CD4-positive, alpha-beta T cell treated with Interleukin-6 for 4 hours (primary cell): Measurements from ENCODE around the gene GAS6.

Experiments
- DNase-seq: peaks from one replicate; pipeline ENCODE4 v3.0.0-alpha.2; 2020; ENCODE audit warnings: mixed read lengths

Gene GAS6

DNA sequence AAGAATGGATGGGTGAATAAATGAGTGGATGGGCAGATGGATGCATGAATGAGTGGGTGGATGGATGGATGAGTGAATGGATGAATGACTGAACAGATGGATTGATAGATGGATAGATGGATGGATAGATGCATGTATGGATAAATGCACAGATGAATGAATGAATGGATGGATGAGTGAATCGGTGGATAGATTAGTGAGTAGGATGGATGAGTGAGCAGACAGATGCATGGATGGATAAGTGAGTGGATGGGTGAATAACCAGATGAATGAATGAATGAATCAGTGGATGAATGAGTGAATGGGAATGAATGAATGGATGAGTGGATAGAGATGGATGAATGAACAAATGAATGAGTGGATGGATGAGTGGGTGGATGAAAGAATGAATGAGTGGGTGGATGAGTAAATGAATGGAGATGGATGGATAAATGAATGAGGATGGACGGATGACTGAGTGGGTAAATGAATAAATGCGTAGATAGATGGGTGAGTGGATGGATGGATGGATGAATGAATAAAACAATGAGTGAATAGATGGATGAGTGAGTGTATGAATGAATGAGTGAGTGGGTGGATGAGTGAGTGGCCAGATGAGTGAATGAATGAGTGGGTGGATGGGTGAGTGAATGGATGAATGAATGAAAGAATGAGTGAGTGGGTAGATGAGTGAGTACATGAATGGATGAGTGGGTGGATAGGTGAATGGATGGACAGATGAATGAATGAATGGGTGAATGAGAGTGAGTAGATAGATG, 13.0 kb downstream of the GAS6 start:
- no peak for DNase-seq

DNA sequence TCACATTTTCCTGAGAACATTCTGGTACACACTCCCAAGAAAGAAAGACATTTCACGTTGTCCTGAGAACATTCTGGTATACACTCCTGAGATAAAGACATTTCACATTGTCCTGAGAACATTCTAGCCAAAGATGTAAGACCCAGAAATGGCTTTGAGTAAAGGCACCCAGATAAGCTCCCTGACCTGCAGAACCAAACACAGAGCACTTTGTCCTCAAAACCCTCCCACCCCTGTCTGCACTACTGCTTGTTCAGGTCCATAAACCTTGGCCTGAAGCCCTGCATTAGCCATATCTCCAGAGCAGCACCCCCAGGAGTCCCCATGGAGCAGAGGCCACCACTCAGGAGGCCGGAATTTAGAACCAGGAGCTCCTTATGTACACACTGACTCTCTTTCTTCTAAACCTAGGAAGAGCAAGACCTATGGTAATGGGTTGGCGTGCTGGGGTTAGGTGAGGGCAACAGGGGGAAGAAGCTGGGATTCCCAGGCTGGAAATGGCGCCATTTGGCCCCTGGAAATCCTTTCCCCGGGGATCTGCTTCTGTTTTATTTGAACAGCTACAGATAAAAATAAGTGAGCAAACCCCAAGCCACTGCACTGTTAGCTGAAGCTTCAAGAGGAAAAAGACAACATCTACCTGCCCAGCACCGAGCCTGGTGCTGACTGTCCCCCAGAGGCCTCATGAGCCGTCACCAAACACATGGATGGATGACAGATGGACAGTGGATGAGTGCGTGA, 13.7 kb downstream of the GAS6 start:
- no peak for DNase-seq

DNA sequence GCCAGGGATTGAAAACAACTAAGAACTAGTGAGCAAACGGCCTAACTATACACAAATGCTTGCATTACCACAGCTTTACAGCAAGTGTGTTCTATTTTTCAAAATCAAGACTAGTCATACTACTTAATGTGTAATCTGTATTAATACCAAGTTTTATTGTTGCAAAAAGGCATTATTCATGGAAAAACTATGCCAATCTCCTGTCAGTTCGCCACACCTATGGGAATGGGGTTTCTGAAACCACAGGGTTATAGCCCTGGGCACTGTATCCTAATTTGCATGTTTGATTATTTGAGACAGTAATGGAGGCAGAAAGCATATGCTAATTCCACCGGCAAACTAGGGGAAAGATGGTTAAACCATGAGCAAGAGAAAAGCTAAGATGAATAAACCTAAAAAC, 14.3 kb downstream of the GAS6 start:
- DNase-seq, result no peak

DNA sequence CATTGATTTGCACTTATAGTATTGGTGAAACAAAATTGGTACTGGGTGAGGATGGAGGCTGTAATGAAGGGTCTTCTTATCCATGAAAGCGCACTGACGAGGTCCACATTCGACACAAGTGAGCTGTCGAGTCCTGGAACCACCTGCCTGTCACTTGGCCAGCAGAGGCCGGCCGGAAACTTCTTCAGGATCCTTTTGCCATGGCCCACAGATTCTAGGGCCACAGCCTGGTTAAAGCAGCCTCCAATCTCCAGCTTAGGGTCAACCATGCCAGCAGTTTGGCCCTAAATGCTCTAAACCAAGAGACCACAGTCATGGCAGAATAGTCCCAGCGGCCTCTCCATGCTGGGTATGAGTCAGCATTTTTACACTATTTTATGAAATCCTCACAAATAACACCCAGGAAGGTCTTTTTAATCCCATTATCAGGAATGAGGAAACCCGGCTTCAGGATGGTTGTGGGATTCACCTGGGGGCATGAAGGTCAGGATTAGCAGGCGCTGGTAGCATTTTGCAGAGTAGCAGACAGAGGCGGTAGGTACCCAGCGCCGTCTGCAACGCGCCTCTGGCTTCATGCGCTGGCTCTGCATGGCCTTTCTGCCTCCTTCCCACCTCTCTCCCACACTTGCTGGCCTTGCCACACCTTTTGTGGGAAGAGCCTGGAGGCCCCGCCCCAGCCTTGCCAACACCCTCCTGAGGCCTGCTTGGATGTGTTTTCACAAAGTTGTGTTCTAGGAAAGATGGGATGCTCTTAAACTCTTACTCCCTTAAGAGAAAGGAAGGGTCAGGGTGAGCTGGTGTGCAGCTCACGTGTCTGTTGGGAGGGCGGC, 15.2 kb downstream of the GAS6 start:
- no peak for DNase-seq

DNA sequence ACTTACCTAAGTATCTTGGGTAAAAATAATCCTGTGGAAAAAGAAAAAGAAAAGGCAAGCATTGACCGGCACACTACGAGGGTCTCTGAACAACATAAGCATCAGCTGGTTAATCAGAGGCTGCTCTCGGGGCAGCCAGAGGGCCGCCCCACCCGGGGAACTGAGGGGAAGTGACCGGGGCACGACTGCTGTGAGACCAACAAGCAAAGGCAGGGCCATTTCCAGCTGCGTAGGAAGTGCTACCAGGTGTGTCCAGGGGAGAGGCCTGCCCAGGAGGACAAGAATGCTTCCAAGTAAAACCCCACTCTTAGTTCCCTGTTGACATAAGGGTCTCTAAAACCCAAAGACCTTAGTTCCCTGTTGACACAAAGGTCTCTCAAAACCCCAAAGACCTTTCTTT, 15.9 kb downstream of the GAS6 start:
- no peak for DNase-seq

DNA sequence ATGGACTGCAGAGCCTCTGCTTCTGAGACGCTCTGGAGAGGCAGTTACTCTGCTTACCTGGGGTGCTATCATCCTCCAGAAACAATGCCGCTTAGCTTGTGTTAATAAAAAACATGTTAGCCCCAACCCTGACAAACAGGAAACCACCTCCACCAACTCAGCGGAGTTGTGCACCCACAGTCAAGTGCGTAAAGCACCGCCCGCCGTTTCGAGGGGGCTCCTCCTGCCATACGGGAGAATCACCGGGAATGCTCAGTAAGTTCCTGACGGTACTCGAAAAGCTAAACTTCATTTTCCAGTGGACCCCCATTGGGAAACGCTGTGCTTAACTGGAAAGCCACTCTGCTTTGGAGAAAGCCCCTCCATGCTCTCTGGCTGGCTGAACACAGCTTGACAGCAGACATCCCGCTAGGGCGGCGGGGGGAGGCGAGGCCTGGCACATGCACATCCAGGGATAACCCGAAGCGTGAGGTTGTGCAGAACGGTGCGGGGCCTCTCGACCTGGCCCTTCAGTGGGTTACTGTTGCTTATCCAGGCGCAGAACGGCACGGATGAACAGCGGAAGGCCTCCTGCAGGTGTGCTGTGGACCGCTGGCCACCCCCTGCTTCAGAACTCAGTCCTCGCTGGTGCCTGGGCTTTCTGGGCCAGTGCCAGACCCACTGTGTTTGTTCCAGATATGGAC, 17.1 kb downstream of the GAS6 start:
- DNase-seq, result peak; percentile 47

DNA sequence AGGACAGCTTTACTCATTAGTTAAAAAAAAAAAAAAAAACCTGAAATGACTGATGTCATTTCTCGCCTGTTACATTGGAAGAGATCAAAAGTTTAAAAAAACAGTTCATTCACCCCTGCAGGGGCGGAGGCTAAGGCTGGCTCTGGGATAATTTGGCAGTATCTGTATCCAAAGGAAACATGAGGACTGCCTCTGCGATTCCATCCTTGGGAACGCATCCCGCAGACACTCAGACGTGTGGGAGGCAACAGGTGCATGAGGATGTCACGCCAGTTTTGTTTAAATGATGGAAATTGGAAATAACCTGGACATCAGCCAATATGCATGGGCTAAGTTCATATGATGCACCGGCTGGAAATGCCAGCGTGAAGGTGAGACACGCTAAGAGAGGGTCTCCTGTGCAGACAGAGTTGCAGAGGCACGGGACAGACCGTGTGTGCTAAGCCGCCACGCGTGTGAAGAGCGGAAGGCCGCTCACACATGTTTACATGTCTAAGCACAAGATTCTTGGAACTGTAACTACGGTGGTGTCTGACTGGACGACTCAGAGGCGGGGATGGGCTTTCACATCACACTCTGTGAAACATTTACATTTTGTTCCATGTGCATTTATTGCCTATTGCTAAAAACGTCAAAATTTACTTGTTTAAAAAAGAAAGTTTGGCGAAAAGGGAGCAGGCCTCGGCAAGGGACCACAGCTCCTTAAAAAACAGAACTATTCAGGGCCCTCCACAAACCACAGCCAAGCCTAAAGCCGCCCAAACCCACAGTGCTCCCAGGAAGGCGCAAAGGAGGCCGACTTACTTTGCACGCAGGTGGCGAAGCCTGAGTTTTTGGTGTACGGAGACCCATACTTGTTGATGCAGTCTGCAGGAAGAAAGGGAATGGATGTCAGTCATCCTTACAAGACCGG, 17.9 kb downstream of the GAS6 start:
- no peak for DNase-seq

DNA sequence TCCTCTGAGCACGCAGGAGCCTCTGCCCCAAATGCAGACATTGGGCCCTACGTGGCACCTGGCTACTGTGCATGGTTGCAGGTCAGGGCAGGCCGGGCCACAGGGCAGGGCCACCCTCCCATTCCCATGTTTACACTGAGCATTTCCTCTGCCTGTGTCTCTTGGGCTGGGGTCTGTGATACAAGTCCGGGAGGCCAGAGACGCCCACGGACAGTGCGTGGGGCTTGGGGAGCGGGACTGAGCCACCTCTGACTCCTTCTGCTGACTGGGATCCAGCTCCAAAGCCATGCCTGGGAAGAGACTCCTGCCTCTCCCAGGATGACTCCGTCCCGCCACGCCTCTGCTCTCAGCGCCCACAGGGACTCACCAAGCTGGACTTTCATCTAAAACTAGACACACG, 18.8 kb downstream of the GAS6 start:
- no peak for DNase-seq

DNA sequence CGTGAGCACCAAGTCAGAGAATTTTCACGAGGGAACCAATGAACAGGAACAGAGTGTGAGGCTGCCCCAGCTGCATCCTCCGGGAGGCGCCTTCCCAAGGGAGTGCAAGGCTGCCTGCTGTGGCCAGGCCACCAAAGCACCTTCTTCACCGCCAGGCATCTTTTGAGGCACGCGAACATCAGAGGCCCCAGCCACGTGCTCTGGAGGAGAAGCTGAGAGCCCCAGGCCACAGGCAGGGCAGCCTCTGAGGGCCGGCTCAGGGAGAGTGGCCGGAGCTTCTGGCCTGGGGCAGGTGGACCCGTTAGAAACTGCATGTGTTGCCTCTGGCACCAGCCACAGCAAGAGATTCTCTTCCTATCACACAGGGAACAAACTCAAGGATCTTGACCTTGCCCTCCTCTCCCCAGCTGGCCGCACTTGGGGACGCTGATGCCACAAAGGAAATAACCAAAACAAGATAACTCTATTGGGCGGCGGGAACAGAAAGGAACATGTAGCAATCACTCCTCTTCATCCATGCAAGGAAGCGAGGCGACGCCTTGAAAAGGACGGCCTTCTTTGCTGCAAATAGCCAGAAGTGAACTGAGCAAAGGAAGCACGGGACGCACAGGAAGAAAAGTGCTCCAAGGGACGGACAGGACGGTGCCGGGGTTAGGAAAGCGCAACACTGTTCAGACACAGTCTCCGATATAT, 19.9 kb downstream of the GAS6 start:
- no peak for DNase-seq

DNA sequence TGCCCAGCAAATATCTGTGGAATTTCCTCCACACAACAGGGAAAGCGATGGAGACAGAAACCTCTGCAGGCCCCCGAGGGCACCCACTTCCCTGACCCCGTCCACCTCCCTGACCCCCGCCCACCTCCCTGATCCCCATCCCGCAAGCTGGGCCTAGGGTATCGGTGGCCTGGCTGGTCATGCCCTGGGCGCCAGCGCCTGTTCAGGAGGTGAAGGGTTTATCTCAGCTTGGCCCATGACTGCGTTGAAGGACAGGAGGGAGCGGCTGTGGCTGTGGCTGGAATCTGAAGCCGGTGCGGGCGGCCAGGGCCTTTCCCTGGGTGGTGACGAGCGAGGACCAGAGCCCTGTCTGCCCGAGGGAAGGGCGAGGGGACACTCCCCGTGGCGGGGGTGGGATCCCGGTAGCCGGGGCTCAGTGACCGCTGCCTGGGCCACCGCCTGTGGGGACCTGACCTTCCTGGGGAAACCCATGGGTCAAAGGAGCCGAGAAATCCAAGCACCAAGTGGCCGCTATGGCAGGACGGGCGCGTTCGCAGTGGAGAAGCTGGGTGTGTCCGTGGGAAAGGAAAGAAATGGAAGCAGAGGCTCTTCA, 20.7 kb downstream of the GAS6 start:
- DNase-seq, result no peak

DNA sequence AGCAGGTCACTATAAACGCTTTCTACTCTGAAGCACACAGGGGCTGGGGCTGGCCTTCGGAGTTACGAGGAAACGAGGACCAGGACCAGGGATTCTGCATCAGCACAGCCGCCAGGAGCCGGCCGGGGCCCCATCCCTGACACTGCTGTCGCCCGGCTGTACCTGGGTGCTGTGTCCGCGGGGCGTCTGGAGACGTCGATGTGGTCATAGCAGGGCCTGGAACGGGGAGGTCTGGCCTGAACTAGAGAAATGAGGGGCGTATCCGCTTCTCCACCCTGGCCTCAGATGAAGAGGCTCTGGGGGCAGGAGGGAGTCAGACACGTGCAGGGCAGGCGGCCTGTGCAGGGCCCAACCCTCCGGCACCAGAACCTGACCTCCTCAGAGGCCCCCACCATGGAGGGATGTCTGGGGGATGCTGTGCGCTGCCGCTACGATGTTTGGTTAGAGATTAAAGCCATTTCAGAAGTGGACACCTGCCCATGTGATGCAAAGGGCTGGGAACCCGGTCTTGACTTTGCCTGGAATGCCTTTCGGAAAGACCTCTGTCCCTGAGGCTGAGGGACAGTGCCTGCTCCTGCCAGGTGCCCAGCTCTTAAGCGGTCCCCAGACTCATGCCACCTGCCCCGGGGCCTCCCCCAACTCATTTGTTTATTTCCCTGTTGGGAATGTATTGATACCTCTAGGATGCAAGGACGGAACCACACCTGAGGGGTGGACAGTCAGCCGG, 21.4 kb downstream of the GAS6 start:
- no peak for DNase-seq

DNA sequence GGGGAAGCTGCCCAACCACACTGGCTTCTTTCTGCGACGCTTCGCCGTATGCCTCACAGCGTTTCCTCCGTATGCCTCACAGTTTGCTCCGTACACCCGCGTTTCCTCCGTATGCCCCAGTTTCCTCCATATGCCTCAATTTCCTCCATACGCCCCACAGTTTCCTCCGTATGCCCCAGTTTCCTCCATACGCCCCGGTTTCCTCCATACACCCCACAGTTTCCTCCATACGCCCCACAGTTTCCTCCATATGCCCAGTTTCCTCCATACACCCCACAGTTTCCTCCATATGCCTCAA, 22.6 kb downstream of the GAS6 start:
- DNase-seq, result peak; percentile 15

DNA sequence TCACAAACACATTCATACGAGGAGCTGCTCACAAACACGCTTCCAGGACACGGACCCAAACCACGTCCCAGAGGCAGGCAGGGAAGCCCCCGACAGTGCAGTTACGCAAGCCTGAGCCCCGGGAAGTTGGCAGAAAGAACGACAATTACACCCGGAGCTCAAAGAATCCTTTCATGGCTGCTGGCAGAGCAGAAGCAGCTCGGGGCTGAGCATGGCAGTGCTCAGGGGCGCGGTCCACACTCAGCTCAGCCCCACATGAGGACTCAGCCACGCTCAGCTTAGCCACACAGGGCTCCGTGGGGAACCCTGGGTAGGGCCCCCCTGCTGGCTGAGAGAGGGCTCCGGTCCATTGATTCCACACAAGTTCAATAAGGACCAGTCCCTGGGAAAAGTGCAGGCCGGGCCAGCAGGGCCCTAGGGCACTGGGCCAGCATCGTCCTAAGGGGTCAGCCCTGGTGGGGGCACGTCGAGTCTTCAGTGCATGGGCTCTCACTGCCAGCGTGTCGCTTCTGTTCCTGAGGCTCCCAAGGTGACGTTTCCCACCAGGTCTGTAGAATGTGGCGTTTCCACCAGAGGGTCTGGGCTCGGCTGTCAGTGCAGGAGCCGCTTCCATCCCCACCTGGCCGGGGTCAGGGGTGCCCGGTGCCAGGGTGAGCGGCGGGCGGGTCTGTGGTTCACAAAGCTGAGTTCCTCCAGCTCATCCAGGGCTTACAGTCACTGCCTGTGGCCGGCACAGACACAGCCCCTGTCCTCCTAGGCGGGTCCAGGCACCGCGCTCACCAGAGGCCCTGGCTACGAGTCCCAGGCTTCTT, 23.1 kb downstream of the GAS6 start:
- DNase-seq, result no peak

DNA sequence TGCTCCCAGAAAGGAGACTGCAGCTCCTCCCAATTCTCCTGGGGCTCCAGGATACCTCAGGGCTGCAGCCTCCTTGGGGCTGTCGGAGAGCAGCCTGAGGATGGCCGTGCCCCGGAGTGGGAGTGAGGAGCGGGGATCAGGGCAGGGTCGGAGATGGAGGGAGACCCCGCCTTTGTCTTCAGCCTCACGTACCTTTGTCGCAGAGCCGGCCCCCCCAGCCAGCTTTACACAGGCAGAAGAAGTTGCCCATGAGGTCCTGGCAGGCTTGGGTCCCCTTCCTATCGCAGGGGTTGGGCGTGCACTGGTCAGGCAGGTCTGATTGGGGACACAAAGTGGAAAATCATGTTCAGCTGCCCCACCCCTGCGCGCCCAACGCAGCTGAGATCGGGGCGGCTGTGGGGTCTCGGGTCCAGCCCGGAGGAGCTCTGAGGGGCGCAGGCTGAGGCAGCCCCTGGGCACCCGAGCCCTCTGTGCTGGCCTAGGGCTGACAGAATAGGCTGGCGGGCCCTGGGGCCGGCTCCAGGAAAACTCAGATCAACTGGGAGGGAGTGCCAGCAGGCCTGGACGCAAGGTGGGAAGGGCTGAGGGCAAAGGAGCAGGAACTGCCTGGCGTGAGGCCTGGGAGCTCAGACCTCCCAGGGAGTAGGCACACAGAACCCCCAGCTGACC, 24.2 kb downstream of the GAS6 start:
- DNase-seq, result no peak

DNA sequence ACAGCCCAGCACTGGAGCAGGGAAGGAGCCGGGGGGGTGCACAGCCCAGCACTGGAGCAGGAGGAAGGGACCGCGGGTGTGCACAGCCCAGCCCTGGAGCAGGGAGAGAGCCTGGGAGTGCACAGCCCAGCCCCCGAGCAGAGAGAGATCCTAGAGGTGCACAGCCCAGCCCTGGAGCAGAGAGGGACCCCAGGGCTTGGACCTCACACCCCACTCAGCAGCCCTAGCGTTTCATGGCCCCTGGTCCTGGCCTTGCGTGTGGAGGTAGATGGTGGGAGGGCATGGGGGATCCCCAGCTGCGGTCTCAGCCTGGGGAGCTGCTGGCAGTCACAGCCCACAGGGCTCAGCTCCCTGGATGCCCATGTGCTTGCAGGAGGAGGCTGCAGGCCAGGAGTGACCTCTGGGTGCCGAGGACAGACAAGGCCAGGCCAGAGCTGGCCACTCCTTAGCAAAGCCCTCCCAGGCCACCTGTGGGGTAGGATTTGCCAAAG, 25.1 kb downstream of the GAS6 start:
- no peak for DNase-seq

DNA sequence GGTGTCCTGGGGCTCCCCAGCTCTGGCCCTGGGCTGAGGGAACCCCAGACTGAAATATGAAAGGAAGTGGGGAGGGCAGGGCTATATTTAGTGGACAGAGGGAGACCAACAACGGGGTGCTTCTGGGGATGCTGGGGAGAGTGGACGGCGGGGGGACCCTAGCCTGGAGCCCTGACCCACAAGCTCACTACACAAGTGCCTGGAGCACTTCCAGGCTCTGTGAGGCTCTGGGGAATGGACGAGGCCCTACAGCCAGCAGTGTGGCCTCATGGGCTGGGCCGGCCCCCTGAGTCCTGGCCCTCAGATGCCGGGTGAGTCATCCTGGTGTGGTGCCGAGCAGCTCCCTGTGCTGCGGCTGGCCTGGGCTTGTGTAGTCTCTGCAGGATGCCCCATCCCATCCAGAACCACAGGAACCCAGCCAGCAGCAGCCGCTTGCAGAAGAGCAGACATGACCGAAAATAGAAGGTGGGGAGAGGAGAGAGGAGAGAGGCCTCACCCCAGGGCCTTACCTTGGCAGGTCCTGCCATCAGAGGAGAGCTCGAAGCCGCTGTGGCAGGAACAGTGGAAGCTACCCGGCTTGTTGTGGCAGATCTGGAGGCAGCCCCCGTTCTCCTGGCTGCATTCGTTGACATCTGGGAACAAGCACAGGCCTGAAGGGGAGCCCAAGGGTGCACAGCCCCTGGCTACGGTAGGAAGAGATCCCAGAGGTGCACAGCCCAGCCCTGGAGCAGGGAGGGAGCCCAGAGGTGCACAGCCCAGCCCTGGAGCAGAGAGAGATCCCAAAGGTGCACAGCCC, 26.1 kb downstream of the GAS6 start:
- DNase-seq, result no peak

DNA sequence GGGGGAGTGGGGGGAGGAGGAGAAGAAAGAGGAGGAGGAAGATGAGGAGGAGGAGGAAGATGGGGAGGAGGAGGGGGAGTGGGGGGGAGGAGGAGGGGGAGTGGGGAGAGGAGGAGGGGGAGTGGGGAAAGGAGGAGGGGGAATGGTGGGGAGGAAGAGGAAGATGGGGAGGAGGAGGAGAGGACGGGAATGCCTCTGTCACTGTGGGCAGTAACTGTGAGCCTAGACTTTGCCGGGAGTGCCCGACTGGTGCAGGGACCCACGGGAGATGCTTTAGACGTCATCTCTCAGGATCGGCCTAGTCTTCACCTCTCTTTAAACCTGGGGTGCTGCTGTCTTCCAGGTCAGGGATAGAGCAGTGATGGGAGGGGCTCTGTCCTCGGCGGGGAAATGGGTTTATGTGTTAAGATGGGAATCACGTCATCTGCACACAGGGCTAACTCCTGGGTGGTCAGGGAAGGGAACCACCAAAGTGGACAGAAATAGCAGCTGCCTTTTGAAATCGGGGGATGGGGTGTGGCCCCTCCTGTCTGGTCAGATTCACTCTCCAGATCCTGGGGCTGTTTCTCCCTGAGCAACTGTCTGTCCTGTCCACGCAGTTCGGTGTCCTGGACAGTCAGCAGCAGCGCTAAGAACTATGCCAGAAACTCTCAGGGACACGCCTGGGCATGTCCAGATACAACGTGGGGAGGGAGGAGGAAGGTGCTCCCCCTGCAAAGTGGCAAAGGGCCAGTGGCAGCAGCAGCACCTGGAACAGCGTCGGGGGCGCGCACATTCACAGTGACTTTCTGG, 26.9 kb downstream of the GAS6 start:
- DNase-seq, result no peak
